ENCODE measurements around the gene PNLIP.

Gene PNLIP

GRCh38 chr10:116614796-116615195, 69.1 kb downstream of the PNLIP start:
- Histone ChIP-seq H3K36me3 (ENCODE audit: control insufficient read depth, insufficient read depth, low read length) (no peaks in the 10 kb centered on the region; the same call in 1 of the 2 replicates), H3K4me1 (ENCODE audit: control insufficient read depth, insufficient read depth, low read length) (peaks cover 2% of the 10 kb centered on the region; the same call in 1 of the 2 replicates), H3K27ac (ENCODE audit: low read length) (no peak overlapping the region), H3K27me3 (ENCODE audit: control insufficient read depth, insufficient read depth, low read length) (no peaks in the 10 kb centered on the region), H3K4me3 (ENCODE audit: low read length) (no peak overlapping the region), H3K9me3 (ENCODE audit: control insufficient read depth, insufficient read depth, low read length) (no peaks in the 10 kb centered on the region)
- no peak for DNase-seq (ENCODE audit: low read depth, low spot score)
- no CpG with 5 or more reads among the region's 2 CpGs for WGBS (ENCODE audit: insufficient coverage, insufficient read length)

- no peak overlapping the region for H3K27ac ChIP-seq (ENCODE audit: low read length)
- H3K9me3 ChIP-seq (ENCODE audit: control insufficient read depth, insufficient read depth, low read length): no peaks in the 10 kb centered on the region
- no peaks in the 10 kb centered on the region; the same call in 1 of the 2 replicates for H3K36me3 ChIP-seq (ENCODE audit: control insufficient read depth, insufficient read depth, low read length)
- H3K4me3 ChIP-seq (ENCODE audit: low read length): no peak overlapping the region
- peaks cover 2% of the 10 kb centered on the region; the same call in 1 of the 2 replicates for H3K4me1 ChIP-seq (ENCODE audit: control insufficient read depth, insufficient read depth, low read length)
- no peaks in the 10 kb centered on the region for H3K27me3 ChIP-seq (ENCODE audit: control insufficient read depth, insufficient read depth, low read length)
- DNase-seq (ENCODE audit: low read depth, low spot score): no peak
- no CpG with 5 or more reads among the region's 3 CpGs for WGBS (ENCODE audit: insufficient coverage, insufficient read length)
These were observed 69.6 kb downstream of the PNLIP start for GRCh38 chr10:116615199-116615776.
